Fibroblast of lung (primary cell): ENCODE data around the gene COL4A3.

ENCODE experiments used
- CTCF ChIP-seq, 2 donors: IDR thresholded peaks in 1 of 2; conservative IDR thresholded peaks in 1 of 2; 1 replicate in 1 of 2; 2 replicates in 1 of 2; pipeline ENCODE4 v1.5.1; 2011 to 2012; ENCODE audit warnings: low read length in 2 of 2, control low read depth in 1 of 2, inconsistent platforms in 1 of 2, low read depth in 1 of 2, mild to moderate bottlenecking in 1 of 2
- EZH2 ChIP-seq: IDR thresholded peaks from 2 replicates; pipeline ENCODE4 v1.5.1; 2012; ENCODE audit warnings: low read length, control low read depth, mild to moderate bottlenecking; ENCODE audit errors: missing control alignments

GRCh38 chr2:227188292-227188691 lies 23.9 kb downstream of the COL4A3 start:
- no peak for TF ChIP-seq EZH2
- TF ChIP-seq CTCF (conservative IDR thresholded peaks at IDR 0.05 in 1 of 2, IDR thresholded peaks at IDR 0.05 in 1 of 2; ENCODE audit: low read depth in 1 of 2, low read length in 2 of 2): no peak
